HG03139 (cell line): ENCODE results near the gene FRMD3.
"Not testable (repeated sequence)": the region's sequence is repeated elsewhere in the genome, so short reads cannot be mapped to it uniquely, and the experiment has no call there.

ENCODE experiments used
- ATAC-seq: cut with Tn5 transposase; IDR thresholded peaks from one replicate; pipeline ENCODE4 v1.9.1; 2021; ENCODE audit not compliant: unreplicated experiment

FRMD3 gene

GRCh38 chr9:83396813-83397212 lies 141.4 kb downstream of the FRMD3 start:
- ATAC-seq: no peak

- no peak for ATAC-seq
Measured at GRCh38 chr9:83396342-83396741, 141.9 kb downstream of the FRMD3 start.

- no peak for ATAC-seq
Measured at GRCh38 chr9:83392228-83392627, 146.0 kb downstream of the FRMD3 start.

- ATAC-seq: no peak
Measured at GRCh38 chr9:83388346-83388745, 149.9 kb downstream of the FRMD3 start.

GRCh38 chr9:83387401-83388185 lies 150.6 kb downstream of the FRMD3 start:
- no peak for ATAC-seq

- no peak for ATAC-seq
Measured at GRCh38 chr9:83385317-83385716, 152.9 kb downstream of the FRMD3 start.

GRCh38 chr9:83384214-83384613 lies 154.0 kb downstream of the FRMD3 start:
- ATAC-seq: no peak

- ATAC-seq: no peak
Measured at GRCh38 chr9:83383034-83383433, 155.2 kb downstream of the FRMD3 start.

GRCh38 chr9:83382421-83382820 lies 155.8 kb downstream of the FRMD3 start:
- no peak for ATAC-seq

- ATAC-seq: no peak
Measured at GRCh38 chr9:83379045-83379444, 159.2 kb downstream of the FRMD3 start.

GRCh38 chr9:83372957-83373356 lies 165.2 kb downstream of the FRMD3 start:
- no peak for ATAC-seq

GRCh38 chr9:83367326-83367725 lies 170.9 kb downstream of the FRMD3 start:
- no peak for ATAC-seq

GRCh38 chr9:83362341-83362995 lies 175.7 kb downstream of the FRMD3 start:
- no peak for ATAC-seq

- no peak for ATAC-seq
Measured at GRCh38 chr9:83359039-83359438, 179.2 kb downstream of the FRMD3 start.

GRCh38 chr9:83358493-83358892 lies 179.7 kb downstream of the FRMD3 start:
- ATAC-seq: not testable (repeated sequence)

GRCh38 chr9:83355729-83356151 lies 182.5 kb downstream of the FRMD3 start:
- ATAC-seq: no peak

- ATAC-seq: no peak
Measured at GRCh38 chr9:83355024-83355444, 183.2 kb downstream of the FRMD3 start.

GRCh38 chr9:83349031-83349430 lies 189.2 kb downstream of the FRMD3 start:
- ATAC-seq: no peak

- ATAC-seq: no peak
Measured at GRCh38 chr9:83346655-83347420, 191.4 kb downstream of the FRMD3 start.

- no peak for ATAC-seq
Measured at GRCh38 chr9:83343366-83343999, 194.7 kb downstream of the FRMD3 start.

- ATAC-seq: no peak
Measured at GRCh38 chr9:83342731-83343130, 195.5 kb downstream of the FRMD3 start.
